ENCODE data around the gene CMSS1.

CMSS1 gene

DNA sequence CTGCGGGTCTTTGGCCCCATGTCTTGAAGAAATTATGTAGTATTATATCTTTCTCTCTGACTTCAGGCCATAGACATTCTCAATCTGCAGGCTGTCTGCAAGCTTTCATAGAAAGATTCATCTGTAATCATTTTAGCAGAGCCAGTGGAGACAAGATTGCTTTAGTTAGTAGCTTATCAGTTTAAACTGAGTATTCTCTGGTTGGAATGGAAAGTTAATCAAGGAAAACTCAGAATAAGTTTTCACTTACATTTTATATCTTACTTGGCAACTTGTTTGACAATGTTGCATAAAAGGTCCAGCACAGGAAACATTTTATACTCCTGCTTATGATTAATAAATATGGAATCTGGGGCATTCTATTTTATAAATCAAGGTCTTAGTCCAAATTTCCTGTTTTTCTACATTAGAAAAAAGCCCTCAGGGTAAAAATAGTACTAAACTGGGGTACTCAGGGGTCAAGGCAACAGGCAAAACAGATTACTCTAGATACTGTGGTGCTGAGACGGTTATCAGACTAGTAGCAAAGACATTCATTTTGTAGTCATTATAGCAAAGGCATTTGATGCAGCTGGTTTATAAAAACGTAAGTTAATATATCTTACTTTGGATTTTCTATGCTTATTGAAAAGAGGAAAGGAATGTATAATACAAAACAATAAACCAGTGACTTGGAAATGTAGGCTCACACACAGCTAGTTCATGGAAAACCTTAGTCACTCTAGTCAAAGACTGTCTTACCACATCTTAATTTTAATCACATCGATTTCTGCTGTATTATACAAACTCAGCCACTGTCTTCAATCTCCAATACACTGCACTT lies 341.9 kb downstream of the CMSS1 start:
- no peak for DNase-seq

DNA sequence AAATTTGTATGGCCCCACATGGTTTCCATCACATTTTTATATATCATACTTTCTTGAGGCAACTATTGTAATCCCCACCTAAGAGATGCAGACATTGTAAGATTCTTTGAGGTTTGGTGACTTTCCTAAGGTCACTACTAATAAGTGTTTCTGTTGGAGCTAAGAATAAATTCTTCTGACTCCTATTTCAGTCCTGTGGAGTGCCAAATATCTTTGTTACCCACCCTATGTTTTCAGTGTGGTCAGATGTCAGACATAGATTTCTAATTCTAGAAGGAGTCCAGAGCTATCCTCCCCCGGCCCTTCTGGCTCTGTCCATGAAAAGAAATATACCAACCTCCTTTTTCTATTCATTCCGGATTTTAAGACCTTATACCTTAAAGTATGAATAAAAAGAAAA lies 342.9 kb downstream of the CMSS1 start:
- no peak for DNase-seq

DNA sequence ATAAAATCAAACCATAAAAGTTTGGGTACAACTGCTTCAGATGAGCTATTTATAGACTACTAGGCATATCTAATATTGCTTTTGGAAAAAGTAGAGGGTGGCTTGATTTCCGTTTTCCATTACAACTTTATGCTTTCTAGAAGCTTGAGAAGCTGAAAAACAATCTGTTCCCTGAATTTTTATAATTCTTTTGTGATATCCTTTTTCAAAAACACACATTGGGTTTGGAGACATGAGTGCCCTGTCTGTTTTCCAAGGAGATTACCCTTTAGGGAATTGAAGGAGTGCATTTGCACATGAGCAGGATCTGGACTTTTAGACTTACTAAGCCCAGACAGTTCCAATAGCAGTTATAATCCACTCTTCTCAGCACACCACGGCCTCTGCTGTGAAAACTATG lies 346.1 kb downstream of the CMSS1 start:
- no peak for DNase-seq

DNA sequence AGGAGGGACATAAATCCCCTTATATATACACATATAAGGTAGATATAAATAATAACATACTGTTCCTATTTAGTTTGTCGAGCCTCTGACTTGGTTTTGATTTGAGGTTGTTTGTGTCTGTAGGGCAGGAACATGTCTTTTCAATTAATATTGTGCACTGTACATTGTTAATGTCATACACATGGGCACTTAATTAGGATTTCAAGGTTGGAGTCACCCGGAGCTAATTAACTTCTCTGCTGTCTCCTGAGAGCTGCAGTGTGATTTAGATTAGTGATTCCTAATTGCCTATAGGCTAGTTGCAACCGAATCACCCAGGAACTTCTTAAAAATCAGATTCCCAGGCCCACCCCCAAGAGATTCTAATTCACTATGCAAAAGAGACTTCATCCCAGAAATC lies 347.1 kb downstream of the CMSS1 start:
- DNase-seq = no peak

DNA sequence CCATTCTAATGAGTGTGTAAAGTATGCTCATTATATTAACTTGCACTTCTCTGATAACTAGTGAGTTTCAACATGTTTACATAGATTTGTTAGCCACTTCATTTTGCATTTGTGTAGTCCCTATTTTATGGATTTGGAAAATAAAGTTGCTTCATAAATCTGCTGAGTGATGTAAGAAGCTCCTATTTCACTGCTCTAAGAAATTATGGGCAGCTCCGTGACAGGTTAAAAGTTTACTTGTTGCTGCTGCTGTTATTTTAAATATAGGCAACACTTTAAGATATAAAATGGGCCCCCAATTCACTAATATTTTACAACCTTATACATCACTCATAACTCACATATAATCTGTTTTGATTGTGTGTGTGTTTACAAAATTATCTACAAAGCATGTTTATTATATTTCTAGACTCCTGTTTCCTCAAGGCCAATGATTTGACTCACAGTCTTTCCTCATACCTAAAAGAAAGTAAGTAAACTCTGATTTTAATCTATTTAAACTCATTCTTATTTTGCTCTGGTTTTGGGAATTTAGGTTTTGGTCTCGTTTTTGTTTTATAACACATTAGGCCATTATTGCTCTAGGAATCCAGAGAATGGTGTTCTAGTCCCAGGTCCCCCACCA lies 348.4 kb downstream of the CMSS1 start:
- no peak for DNase-seq

DNA sequence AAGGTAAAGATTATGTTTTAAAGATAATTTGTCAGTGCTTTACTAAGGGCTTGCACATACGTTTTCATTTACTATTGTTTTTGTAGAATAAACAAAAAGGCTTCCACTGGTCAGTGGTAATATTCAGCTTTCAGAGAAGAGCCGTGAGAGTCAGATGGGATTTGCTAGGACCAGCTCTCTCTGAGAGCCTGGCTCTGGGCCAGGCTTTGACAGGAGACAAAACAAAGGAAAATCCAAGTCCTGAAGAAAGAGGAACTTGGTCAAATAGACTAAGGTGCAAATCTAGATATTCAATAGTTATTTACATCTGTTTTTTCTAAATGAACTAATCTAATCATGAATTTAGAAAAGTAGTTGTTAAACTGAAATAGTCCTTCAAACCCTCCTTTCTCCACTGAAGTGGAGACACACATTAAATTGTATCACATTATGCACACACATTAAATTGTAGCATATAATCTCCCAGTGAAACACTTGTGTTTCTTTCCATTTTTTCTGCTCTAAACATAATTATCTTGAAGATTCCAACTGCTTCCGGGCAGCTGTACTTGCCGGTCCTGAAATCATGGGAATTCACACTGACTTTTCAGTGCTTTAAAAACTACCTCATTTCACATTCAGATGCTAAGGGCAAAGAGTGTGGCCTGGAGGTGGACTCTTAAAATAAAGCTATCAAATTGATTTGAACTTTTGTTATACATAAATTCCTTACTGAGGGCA lies 351.7 kb downstream of the CMSS1 start:
- DNase-seq = no peak

DNA sequence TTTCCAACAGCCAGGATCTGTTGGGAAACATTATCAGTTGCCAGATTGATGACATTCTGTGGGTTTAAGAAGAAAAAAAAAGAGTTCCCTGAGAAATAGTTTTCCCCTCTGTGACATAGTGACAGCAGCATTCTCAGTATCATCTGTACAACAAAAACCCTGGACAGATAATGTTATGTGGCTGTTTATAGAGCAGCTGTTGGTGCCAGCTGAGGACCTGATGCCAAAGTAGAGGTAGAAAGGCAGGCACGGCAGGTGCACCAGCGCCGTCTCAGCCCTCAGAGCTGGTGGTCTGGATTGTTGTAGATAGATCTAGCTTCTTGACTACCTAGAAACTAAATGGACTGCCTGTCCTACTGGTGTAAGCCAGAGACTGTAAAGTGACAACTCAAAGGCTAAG lies 352.8 kb downstream of the CMSS1 start:
- DNase-seq = no peak

DNA sequence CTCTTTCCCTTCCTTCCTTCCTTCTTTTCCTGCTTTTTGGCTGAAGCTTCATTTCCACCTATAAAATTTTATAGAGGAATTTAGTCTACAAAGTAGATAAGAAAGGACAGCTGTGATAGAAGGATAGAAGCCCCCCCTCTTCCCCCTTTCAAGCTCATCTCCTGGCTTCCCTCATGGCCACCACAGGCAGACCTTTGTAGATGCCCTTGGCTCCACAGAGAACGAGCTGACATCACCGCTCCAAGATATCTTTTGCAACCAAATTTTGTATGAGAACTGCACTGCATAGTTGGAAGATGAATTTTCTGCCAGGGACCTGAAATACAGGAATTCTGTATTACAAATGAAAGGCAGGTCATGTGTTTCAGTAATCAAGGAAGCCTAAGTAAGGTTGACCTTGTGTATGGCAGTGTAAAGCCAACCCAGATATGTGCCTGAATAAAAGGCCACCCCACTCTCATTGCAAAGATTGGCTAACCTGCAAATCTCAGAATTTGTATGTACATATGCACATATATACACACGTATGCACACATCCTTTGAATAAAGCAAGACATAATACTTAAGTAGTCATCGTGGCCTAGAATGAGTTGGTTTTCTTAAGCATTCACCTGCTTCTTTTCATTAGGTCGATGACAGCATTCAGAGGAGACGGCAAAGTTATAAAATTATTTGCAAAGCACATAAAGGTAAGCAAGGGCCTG lies 353.7 kb downstream of the CMSS1 start:
- no peak for DNase-seq

DNA sequence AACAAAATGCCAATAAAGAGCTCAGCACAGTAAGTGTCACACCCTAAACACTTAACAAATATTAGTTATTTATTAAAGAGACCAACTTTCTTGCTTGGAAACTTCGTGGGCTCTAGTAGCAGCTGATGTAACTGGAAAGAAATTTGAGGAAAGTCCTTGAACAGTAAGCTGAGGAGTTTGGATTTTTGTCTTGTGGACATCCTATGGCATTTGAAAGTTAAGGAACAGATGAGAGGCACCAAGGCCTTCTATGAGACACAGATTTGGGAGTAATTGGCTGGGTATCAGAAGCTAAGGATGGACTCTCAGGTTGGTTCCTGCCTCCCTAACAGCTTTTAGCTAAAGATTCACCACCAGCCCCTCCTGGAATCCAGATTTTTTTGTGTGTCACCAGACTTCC lies 356.3 kb downstream of the CMSS1 start:
- no peak for DNase-seq

DNA sequence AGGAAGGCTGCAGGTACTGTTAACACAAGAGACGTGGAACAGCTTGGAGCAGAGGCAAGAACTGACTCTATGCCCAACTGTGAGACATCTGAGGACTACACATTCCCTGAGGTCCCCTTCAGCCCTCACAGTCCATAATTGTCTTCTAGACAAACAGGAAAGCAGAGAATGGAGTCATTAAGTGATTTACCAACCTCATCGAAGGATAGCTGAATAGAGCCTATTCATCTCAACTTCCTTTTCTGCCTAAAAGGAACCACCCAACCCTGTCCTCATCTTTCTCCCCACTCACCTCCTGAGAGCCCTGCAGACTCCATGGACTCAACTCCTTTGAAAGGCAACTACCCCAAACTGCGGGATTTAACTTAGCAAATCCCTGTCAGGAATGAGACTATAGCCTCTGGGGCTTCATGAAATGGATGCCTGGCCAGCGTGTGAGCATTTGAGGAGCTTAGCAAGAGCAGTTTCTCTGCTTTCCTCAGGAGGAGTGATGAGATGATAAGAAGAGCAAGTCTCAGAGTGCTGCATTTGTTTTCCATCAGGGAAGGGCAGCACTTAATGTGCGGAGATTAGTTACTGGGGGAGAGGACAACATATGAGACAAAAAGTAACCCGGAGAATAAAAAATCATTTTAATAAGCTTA lies 358.1 kb downstream of the CMSS1 start:
- no peak for DNase-seq

DNA sequence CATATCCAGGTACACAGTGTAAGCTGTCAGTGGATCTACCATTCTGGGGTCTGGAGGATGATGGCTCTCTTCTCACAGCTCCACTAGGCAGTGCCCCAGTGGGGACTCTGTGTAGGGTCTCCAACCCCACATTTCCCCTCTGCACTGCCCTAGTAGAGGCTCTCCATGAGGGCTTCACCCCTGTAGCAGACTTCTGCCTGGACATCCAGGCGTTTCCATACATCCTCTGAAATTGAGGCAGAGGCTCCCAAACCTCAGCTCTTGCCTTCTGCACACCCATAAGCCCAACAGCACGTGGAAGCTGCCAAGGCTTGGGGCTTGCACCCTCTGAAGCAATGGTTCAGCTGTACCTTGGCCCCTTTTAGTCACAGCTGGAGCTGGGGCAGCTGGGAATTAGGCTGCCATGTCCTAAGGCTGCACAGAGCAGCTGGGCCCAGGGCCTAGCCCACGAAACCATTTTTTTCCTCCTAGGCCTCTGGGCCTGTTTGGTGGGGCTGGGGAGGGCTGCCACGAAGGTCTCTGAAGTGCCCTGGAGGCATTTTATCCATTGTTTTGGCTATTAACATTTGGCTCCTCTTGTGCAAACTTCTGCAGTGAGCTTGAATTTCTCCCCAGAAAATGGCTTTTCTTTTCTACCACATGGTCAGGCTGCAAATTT lies 362.2 kb downstream of the CMSS1 start:
- no peak for DNase-seq

DNA sequence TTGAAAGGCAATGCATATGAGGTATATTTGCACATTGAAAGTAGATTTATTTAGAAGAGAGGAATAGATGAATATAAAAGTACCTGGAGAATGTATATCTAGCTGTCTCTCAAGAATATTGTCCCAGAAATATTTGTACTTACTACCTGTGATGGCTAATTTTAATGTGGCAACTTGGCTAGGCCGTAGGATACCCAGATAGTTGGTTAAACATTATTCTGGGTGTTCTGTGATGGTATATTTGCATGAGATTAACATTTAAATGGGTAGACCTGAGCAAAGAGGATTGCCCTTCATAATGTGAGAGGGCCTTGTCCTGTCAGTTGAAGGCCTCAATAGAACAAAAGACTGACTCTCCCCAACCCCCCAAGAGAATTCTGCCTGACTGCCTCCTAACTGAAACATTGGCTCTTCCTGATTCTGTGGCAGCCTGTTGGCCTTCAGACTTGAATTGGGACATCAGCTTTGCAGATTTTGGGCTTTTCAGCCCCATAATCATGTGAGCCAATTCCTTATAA lies 366.0 kb downstream of the CMSS1 start:
- no peak for DNase-seq

DNA sequence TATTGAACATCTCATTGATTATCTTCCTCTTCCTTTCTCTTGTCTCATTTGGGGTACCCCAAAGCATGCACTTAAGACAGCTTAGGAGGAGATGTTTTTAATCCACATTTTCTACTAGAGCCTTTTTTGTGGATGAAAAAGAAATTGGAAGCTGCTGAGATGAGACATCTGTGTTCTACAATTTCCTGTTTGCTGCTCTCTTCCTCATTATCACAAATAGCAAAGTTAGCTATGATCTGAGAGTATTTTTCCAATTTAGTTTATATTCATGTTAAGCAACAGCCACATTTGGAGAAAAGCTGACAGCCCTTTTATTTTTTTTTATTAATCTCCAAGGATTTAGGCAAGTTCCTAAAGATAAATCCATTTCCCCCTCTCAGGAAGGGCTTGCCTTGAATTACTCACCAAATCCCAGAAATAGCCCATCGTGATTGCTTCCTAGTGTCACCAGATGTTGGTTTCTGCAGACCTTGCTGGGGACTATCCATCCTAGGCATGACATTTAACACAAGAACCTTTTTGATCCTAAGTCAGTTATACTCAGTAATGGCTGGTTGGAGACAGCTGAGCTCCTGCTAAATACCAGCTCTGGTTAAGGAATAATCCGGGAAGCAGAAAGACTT lies 367.4 kb downstream of the CMSS1 start:
- no peak for DNase-seq

DNA sequence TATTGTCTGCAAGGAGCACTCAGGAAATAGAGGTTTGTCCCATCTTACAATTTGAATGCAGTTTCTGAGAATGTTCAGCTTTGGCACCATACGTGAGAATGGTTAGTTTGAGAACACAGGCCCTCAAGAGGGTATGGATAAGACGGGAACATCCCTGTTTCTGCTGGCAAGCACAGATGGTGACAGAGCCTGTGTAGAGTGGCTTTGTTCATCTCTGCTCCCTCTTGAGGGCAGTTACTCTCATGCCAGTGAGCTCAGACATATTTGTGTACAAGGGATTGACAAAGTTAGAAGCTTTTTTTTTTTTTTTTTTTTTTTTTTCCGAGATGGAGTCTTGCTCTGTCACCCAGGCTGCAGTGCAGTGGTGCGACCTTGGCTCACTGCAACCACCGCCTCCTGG lies 368.2 kb downstream of the CMSS1 start:
- DNase-seq = no peak

DNA sequence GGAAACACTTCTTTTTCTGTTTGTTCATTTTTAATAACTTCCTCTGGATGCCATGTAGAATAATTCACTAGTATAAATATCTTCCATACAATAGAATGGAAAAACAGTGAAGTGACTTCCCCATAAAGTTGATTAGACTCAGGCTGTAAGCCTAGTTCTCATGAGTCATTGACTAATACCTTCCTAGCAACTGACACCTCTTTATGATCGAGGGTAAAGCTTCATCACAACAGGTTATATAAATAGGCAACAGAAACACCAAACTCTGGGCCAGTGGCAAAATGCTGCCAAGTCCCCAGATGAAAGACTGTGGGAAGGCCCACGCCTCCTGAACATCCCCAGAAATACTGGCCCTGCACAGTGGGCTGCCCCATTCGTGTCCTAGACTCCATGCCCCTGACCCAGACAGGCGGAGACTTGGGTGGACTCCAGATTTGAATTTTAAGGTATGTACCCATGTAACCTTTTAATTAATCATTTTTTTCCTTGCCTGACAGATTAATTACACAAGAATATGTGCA lies 371.8 kb downstream of the CMSS1 start:
- DNase-seq = no peak

DNA sequence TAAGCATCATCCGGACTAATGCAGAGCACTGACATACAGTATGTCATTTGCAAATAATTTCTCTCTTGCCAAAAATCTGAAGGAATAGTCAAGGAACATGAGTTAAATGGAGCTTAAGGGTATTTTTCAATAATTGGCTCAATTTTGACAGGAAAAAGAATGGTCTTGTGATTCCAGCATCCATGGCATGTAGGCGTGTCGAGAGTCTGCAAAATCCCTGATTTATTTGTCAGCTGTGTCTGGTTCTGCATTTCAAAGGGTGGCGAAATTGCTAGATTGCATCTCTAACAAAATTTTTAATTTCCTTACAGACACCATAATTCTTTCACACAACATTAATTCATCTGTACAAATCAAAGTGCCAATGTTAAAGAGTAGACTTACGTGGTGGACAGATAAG lies 377.7 kb downstream of the CMSS1 start:
- no peak for DNase-seq

DNA sequence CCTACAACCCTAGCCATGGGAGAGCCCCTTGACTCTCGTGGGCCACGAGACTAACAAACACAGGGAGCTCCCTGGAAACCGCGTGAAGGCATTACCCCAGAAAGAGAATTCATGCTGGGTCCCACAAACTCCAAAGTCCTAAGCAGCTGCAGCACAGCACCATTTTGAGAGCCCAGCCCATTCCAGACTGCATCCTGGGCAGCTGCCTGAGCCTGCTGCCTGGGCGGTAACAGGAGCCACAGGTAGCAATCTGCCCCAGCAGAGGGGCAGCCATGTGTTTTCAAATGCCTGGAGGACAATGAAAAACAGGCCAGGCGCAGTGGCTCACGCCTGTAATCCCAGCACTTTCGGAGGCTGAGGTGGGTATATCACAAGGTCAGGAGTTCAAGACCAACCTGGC lies 380.2 kb downstream of the CMSS1 start:
- no peak for DNase-seq

DNA sequence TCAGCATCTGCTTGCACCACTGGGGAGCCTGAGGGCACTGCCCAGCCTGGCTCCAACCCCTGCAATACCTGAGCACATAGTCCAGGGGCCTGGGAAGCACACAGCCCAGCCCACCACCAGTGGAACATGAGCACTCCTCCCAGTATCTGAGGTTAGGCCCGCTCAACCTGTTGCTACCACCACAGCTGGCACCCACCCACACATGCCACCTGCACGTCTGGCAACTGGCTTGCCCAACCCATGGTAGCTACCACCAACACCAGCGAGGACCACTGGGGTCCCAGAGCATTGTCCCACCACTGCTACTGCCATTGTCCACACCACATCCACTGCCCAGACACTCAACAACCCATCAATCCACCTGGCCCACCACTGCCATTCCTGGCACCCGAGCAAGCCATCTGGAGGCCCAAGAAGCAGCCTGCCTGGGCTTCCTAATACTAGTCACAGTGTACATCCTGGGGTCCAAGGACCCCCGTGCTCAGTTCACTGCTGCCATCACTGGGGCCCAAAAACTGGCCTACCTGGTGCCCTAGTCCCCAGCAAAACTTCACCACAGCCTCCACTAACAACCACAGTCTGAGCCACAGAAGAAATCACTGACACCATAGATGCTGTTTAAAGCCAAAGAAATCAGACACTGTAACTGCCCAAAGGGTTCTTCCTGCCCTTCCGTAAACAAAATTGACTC lies 381.1 kb downstream of the CMSS1 start:
- no peak for DNase-seq

DNA sequence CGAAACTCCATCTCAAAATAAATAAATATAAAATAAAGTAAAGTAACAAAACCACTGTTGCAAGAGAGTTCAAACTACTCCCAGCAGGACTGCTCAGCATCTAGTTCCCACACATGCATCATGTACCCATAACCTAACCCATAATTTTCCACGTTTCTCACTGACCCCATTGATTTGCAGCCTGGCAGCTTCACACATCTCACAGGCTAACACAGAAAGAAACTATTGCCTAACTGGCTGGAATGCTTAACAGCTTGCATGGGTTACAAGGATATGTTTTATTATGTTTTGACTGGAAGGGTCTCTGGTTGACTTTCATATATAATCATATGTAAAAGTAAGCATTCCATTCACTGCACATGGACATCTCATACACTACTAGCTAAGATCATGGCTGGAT lies 387.5 kb downstream of the CMSS1 start:
- DNase-seq = no peak

DNA sequence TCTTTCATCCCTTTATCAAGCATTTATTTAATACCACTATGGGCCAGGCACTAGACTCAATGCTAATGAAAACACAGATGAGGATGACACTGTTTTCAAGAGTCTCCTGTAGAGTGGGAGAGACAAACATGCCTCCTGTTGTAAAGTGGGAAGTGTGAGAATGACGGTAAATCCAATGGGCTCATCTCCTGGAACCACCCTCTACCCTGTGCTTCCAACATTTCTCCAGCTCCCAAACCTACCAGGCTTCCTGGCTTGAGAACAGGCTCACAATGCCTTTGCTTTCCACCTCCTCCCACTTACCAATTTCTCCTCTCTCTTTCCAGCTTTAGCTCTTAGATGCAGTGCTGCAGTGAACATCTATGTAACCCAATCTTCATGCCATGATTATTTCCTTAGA lies 389.0 kb downstream of the CMSS1 start:
- DNase-seq = no peak

DNA sequence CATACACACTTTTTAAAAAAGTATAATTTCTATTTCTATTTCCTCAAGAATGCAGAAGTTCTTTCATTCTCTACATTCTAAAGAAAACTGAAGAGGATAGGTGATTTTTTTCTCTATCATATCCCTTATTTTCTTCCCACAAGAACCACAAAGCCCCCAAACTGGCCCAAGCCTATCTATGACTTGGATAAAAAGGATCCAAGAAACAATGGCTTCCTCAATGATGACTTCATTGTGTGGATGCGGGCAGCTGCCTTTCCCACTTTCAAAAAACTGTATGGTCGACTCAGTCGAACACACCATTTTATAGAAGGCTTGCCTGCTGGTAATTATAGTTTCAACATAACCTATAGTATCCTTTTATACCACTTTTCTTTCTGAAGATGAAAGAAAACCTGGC lies 390.2 kb downstream of the CMSS1 start:
- no peak for DNase-seq
